Fibroblast of the aortic adventitia (primary cell): ENCODE data around the gene SENP2. TPM values are rescaled to one million over a fixed set of nuclear protein-coding genes. Genes with fewer than 3 reads are reported as not detected.

Experiments used
- DNase-seq: peaks from one replicate; pipeline ENCODE4 v3.0.0-alpha.2; 2010; ENCODE audit warnings: low read depth
- H3K4me3 ChIP-seq: 2 replicates; pipeline ENCODE4 v1.5.1; 2011; ENCODE audit warnings: low read depth, mild to moderate bottlenecking, control low read depth, low read length, moderate library complexity
- CTCF ChIP-seq: IDR thresholded peaks from 2 replicates; pipeline ENCODE4 v1.5.1; 2011; ENCODE audit warnings: mild to moderate bottlenecking, low read length, control low read depth, inconsistent platforms; ENCODE audit not compliant: insufficient read depth
- total RNA-seq: library from RNA; depleted of rRNA; stranded (reverse); fragments of >200 nt; gene quantifications from 2 replicates; pipeline ENCODE4 v1.2.3, GENCODE V29; 2012; ENCODE audit warnings: low replicate concordance

Gene SENP2
- total RNA-seq, 1 donor, result 34.8 TPM

DNA sequence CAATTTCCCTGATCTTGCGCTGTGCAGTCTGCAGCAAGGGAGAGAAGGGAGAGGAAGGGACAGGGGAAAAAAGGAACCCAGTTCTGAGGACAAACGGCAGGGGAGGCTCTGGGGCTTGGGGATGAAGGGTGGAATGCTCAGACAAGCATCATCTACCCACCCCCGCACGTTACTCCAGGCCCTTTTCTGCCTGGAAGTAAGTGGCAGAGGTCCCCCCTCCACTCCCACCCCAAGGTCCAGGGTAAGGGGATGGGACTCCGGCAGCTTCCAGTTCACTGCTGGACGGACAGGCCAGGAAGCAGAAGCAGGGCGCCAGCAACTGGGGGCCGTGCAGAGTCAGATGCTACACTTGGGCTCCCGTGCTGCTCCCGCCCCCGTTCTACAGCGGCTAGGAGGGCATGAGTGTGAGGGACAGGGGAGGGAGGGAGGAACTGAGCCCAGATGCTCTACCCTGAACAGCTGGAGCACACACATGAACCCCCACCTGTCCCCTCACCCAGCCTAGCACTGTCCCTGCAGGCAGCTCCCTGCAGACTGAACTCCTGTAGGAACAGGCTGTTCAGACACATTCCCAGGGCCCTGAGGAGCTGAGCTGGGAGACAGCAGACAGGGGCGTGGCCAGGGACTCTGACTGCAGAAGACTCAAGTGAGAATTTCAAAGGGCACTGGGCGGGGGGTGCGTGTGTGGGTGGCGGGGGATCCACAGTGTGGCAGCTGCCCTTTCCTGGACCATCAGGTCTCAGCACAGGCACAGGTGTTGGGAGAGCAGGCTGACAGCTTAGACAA lies 59.7 kb downstream of the SENP2 start:
- H3K4me3 ChIP-seq, result no peak overlapping the region
- no peak for TF ChIP-seq CTCF
- no peak for DNase-seq

DNA sequence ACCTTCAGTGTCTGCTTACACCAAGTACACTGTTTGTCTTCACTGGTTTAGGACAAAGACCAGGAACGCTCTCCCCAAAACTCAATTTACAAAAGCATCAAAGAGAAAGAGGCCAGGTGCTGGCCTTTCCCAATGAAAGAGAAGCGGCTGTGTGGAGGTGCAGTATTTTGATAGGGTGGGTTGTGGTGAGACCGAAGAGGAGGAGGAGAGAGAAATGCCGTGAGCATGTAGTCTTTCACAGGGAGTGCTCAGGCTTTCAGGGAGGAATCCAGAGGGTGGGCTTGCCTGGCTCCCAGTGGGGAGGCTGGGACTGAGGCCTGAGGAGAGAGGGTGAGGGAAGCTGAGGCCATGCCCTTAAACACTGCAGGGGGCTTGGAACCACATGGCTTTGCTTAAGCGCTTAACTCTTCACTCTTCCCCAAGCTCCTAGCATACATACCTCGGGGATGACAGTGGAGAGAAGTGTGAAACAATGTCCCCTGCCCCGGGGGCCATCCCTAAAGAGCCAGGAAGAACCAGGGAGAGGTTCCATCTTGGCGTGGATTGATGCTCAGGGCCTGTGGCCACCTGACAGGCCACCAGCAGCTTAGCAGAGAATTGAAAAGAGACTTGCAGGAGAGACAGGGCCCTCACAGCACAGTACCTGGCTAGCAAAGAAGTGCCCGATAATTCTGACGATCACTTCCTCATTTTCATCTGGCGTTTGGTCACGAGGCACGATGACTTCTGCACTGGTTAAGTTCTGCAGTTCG lies 60.5 kb downstream of the SENP2 start:
- H3K4me3 ChIP-seq, result no peak overlapping the region
- no peak for TF ChIP-seq CTCF
- DNase-seq, result no peak

- no peak for DNase-seq
- no peak overlapping the region for H3K4me3 ChIP-seq
- no peak for TF ChIP-seq CTCF
Measured at GRCh38 chr3:185647134-185647879, 61.2 kb downstream of the SENP2 start.

DNA sequence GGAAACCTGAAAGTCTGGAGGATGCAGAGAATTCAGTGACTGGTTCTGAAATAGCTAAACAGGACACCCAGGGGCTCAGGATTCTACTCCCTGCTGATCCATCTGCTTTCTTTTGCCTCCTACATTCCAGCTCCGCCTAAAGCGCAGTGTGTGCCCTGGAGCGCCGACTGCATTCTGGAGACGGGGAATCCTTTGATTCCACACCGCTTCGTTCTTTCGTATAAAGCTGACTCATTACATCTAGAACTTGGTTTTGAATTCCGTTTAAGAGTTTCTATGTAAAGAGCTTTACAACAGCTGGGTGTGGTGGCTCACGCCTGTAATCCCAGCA lies 61.8 kb downstream of the SENP2 start:
- no peak overlapping the region for H3K4me3 ChIP-seq
- DNase-seq, result no peak
- no peak for TF ChIP-seq CTCF

DNA sequence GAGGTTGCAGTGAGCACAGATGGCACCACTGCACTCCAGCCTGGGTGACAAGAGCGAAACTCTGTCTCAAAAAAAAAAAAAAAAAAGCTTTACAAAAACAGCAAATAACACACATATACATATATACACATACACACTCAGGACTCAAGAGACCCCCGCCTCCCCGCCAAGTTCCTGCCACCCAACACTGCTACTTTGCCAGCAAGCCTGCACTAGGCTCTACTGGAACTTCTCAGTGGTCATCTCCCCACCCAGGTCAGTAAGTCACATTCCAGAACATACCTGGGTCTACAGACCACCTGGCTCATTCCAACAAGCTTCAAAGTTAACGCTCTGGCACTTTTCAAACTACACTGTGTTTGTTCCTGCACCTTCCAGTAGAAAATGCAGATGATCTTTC lies 62.3 kb downstream of the SENP2 start:
- no peak for TF ChIP-seq CTCF
- DNase-seq, result no peak
- H3K4me3 ChIP-seq, result no peak overlapping the region

GRCh38 chr3:185649414-185649813 lies 63.3 kb downstream of the SENP2 start:
- TF ChIP-seq CTCF, result no peak
- no peak overlapping the region for H3K4me3 ChIP-seq
- DNase-seq, result no peak
